SU-DHL-6 (cell line): ENCODE data around the gene LDAH.

ENCODE experiments used
- H2AFZ ChIP-seq: fragments of 200-600 bp; sonication (generic); 2 replicates; pipeline ENCODE4 v1.6.1; 2014; ENCODE audit warnings: low read depth, mild to moderate bottlenecking, moderate library complexity, mixed read lengths, antibody characterized with exemption, low read length; ENCODE audit not compliant: severe bottlenecking
- H3F3A ChIP-seq: fragments of 200-600 bp; shearing (Covaris generic); 2 replicates; pipeline ENCODE4 v1.6.0; 2016; ENCODE audit warnings: antibody characterized with exemption, mild to moderate bottlenecking; ENCODE audit not compliant: insufficient read depth
- H3K27ac ChIP-seq: fragments of 200-600 bp; sonication (generic); 2 replicates; pipeline ENCODE4 v1.5.1; 2016; ENCODE audit warnings: low read depth, mild to moderate bottlenecking, low read length, moderate library complexity, mixed read lengths
- H3K27me3 ChIP-seq: fragments of 200-600 bp; sonication (generic), shearing (Covaris generic); 2 replicates; pipeline ENCODE4 v1.6.0; 2014; ENCODE audit warnings: mild to moderate bottlenecking, low read length
- H3K36me3 ChIP-seq: fragments of 200-600 bp; sonication (generic); 2 replicates; pipeline ENCODE4 v1.6.1; 2014; ENCODE audit warnings: mild to moderate bottlenecking, low read length, mixed read lengths
- H3K4me2 ChIP-seq: fragments of 300-600, 200-600 bp; shearing (Covaris generic), sonication (generic); 2 replicates; pipeline ENCODE4 v1.6.0; 2014; ENCODE audit warnings: low read length, low read depth, mild to moderate bottlenecking; ENCODE audit not compliant: poor library complexity, severe bottlenecking
- H3K4me3 ChIP-seq: fragments of 200-600 bp; sonication (generic); 2 replicates; pipeline ENCODE4 v1.5.1; 2014; ENCODE audit warnings: antibody characterized with exemption, low read length, mild to moderate bottlenecking, mixed read lengths; ENCODE audit not compliant: insufficient read depth, poor library complexity, severe bottlenecking
- H3K79me2 ChIP-seq: fragments of 200-600 bp; sonication (generic); 2 replicates; pipeline ENCODE4 v1.6.1; 2014; ENCODE audit warnings: mild to moderate bottlenecking, low read length, moderate library complexity; ENCODE audit not compliant: insufficient read depth
- H3K9ac ChIP-seq: fragments of 200-600 bp; sonication (generic); 2 replicates; pipeline ENCODE4 v1.7.0; 2014; ENCODE audit warnings: mild to moderate bottlenecking, low read length
- H3K9me2 ChIP-seq: fragments of 200-600 bp; sonication (generic); replicated peaks from 2 replicates; pipeline ENCODE4 v1.6.1; 2014; ENCODE audit warnings: low read length; ENCODE audit not compliant: insufficient read depth
- H3K9me3 ChIP-seq: fragments of 200-600 bp; sonication (generic); 2 replicates; pipeline ENCODE4 v1.6.1; 2014; ENCODE audit warnings: low read length, mixed read lengths; ENCODE audit not compliant: insufficient read depth
- H4K20me1 ChIP-seq: fragments of 200-600 bp; sonication (generic); 2 replicates; pipeline ENCODE4 v1.6.1; 2014; ENCODE audit warnings: low read depth, mild to moderate bottlenecking, antibody characterized with exemption, low read length, moderate library complexity, mixed read lengths
- EZH2phosphoT487 ChIP-seq: fragments of 200-600 bp; sonication (generic), shearing (Covaris generic); conservative IDR thresholded peaks from 2 replicates; pipeline ENCODE4 v1.6.1; 2018; ENCODE audit warnings: mild to moderate bottlenecking, antibody characterized with exemption, low read length, moderate library complexity, mixed read lengths
- TF ChIP-seq, protein P1 (sequence below): fragments of 200-600 bp; sonication (generic); IDR thresholded peaks from one replicate; pipeline ENCODE4 v1.5.1; 2017; ENCODE audit warnings: antibody characterized with exemption, mild to moderate bottlenecking, low read length, moderate library complexity; ENCODE audit not compliant: insufficient read depth, poor library complexity, severe bottlenecking

The LDAH gene

GRCh38 chr2:20668451-20668850, 154.4 kb downstream of the LDAH start:
- Histone ChIP-seq H3K9me2 (no peaks in the 10 kb centered on the region), H3K79me2 (no peaks in the 10 kb centered on the region), H3K27ac (no peak overlapping the region), H3K4me2 (no peak overlapping the region), H2AFZ (no peak overlapping the region), H3F3A (no peaks in the 10 kb centered on the region), H3K36me3 (no peaks in the 10 kb centered on the region), H3K4me3 (no peak overlapping the region), H3K9ac (no peak overlapping the region), H3K9me3 (no peaks in the 10 kb centered on the region), H3K27me3 (no peaks in the 10 kb centered on the region), H4K20me1 (no peaks in the 10 kb centered on the region)
- TF ChIP-seq, protein P1, sequence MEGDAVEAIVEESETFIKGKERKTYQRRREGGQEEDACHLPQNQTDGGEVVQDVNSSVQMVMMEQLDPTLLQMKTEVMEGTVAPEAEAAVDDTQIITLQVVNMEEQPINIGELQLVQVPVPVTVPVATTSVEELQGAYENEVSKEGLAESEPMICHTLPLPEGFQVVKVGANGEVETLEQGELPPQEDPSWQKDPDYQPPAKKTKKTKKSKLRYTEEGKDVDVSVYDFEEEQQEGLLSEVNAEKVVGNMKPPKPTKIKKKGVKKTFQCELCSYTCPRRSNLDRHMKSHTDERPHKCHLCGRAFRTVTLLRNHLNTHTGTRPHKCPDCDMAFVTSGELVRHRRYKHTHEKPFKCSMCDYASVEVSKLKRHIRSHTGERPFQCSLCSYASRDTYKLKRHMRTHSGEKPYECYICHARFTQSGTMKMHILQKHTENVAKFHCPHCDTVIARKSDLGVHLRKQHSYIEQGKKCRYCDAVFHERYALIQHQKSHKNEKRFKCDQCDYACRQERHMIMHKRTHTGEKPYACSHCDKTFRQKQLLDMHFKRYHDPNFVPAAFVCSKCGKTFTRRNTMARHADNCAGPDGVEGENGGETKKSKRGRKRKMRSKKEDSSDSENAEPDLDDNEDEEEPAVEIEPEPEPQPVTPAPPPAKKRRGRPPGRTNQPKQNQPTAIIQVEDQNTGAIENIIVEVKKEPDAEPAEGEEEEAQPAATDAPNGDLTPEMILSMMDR = no peak
- no peak for TF ChIP-seq EZH2phosphoT487

GRCh38 chr2:20667531-20668401, 155.1 kb downstream of the LDAH start:
- Histone ChIP-seq H4K20me1 (no peaks in the 10 kb centered on the region), H3K79me2 (no peaks in the 10 kb centered on the region), H3K27ac (no peak overlapping the region), H3K4me3 (no peak overlapping the region), H3K9me3 (no peaks in the 10 kb centered on the region), H3F3A (no peaks in the 10 kb centered on the region), H3K27me3 (no peaks in the 10 kb centered on the region), H3K4me2 (no peak overlapping the region), H3K36me3 (no peaks in the 10 kb centered on the region), H3K9me2 (no peaks in the 10 kb centered on the region), H3K9ac (0 out of 2 replicates have a peak overlapping the region, but pooled peaks have one; percentile 11), H2AFZ (no peak overlapping the region)
- TF ChIP-seq, protein P1 = no peak
- TF ChIP-seq EZH2phosphoT487 = no peak

GRCh38 chr2:20667151-20667530, 155.8 kb downstream of the LDAH start:
- 0 out of 2 replicates have a peak overlapping the region, but pooled peaks have one; percentile 11 for H3K9ac ChIP-seq
- no peaks in the 10 kb centered on the region for H4K20me1 ChIP-seq
- no peaks in the 10 kb centered on the region for H3K9me2 ChIP-seq
- no peaks in the 10 kb centered on the region for H3K9me3 ChIP-seq
- TF ChIP-seq EZH2phosphoT487 = no peak
- TF ChIP-seq, protein P1 = no peak
- no peak overlapping the region for H3K4me2 ChIP-seq
- H3K27me3 ChIP-seq = no peaks in the 10 kb centered on the region
- H3K36me3 ChIP-seq = no peaks in the 10 kb centered on the region
- H3K79me2 ChIP-seq = no peaks in the 10 kb centered on the region
- no peak overlapping the region for H2AFZ ChIP-seq
- H3K4me3 ChIP-seq = no peak overlapping the region
- H3F3A ChIP-seq = no peaks in the 10 kb centered on the region
- H3K27ac ChIP-seq = no peak overlapping the region
